Stimulated activated CD8-positive, alpha-beta memory T cell treated with anti-CD3 and anti-CD28 coated beads, Interleukin-2, amount 100 ng/mL, for 48 hours (primary cell): ENCODE measurements around the gene ARID5A.

Experiments used
- DNase-seq, 2 donors: peaks; one replicate each; pipeline ENCODE4 v3.0.0-alpha.2; 2020; ENCODE audit warnings: low read depth in 2 of 2

ARID5A gene

DNA sequence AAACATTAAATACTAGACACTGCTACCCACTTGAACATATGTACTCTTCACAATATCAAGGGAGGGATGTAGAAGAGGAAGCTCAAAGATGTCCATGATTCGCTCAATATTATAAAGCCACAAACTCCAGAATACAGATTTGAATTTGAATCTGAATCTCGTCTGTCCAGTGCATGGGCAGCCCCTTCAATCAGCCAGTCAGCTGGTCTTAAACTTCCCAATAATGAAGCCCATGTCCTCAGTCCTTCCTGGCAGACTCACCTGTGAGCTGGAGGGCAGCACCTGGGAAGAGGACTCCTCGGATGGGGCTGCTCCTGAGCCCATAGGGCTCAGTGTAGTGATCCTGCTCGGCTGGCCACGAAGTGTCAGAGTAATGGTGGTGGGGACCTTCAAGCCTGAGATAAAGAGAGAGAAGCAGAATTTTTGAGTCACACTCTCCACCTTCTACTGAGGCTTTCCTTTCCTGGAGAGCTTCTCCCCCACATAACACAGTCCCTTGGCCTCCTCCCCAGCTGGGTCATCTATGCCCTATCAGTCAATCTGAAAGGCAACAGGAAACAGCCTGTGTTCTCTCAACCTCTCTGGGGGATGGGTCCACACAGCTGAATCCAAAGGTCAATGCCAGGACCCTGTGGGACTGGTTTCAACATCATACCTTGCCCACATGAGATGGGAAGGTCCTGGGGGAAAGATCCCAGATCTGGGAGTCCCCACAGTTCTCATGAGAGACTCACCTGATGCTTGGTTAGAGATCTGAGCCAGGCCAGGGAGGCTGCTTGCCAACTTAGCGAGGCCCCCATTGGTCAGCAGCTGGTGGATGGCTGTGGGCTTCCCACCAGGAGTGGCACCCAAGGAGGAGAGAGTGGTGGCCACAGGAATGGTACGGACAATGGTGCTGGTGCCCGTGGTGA is 65.1 kb downstream of the ARID5A start:
- DNase-seq = no peak
